Spleen (tissue), 7 donors: Measurements from ENCODE around the gene SLC25A43.

ENCODE experiments used
- POLR2A ChIP-seq, 3 donors: fragments of 450-650 bp; IDR thresholded peaks; one replicate each; pipeline ENCODE4 v1.5.1; 2017; ENCODE audit warnings: antibody characterized with exemption in 3 of 3, mild to moderate bottlenecking in 1 of 3
- TF ChIP-seq, protein P1 (sequence below), 11 experiments: fragments of 200-600 bp in 7 of 11; fragments of 450-650 bp in 4 of 11; sonication (generic) in 4 of 11; IDR thresholded peaks in 8 of 11; conservative IDR thresholded peaks in 3 of 11; 1 replicate in 7 of 11; 2 replicates in 4 of 11; pipeline versions ENCODE4 v1.4.0 to v1.8.0; 2016 to 2021; ENCODE audit warnings: antibody characterized with exemption in 11 of 11, inconsistent platforms in 4 of 11, mild to moderate bottlenecking in 1 of 11
- donor health status: DM: no; HTN: no; CAD: no; lungs with moderate emphysema.
- donor health status: DM: no; HTN: no; CAD: no.
- donor health status: DM: no; HTN: no; CAD: no.

DNA sequence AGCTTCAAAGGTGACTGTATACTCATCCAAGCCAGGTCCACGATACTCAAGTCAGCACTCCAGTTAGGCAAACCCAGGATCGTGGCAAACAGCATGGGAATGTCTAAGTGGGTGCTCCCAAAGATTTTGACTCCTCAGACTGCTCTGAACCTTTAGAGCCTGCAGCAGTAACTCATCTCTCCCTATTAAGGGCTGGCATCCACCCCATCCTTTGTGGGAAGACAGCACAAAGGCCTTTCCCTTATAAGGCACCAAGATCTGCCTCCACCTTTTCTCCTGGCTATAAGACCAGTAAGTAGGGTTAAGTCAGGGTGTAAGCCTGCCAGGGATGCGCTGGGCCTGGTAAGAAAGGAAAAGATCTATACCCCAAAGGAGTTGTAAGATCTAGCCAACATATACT lies 23.6 kb upstream of the SLC25A43 start:
- TF ChIP-seq POLR2A (IDR thresholded peaks at IDR 0.05) = no peak
- TF ChIP-seq, protein P1, sequence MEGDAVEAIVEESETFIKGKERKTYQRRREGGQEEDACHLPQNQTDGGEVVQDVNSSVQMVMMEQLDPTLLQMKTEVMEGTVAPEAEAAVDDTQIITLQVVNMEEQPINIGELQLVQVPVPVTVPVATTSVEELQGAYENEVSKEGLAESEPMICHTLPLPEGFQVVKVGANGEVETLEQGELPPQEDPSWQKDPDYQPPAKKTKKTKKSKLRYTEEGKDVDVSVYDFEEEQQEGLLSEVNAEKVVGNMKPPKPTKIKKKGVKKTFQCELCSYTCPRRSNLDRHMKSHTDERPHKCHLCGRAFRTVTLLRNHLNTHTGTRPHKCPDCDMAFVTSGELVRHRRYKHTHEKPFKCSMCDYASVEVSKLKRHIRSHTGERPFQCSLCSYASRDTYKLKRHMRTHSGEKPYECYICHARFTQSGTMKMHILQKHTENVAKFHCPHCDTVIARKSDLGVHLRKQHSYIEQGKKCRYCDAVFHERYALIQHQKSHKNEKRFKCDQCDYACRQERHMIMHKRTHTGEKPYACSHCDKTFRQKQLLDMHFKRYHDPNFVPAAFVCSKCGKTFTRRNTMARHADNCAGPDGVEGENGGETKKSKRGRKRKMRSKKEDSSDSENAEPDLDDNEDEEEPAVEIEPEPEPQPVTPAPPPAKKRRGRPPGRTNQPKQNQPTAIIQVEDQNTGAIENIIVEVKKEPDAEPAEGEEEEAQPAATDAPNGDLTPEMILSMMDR (IDR thresholded peaks at IDR 0.05 in 8 of 11, conservative IDR thresholded peaks at IDR 0.05 in 3 of 11) = no peak
